Daoy (cell line): ENCODE data around the gene HAPLN2. TPM values are rescaled to one million over a fixed set of nuclear protein-coding genes. Genes with fewer than 3 reads are reported as not detected.
"Not testable (repeated sequence)": the region's sequence is repeated elsewhere in the genome, so short reads cannot be mapped to it uniquely, and the experiment has no call there.

Source experiments
- DNase-seq: peaks from one replicate; pipeline ENCODE4 v3.0.0-alpha.2; 2015; ENCODE audit warnings: low read depth
- total RNA-seq: library from RNA; depleted of rRNA; stranded (reverse); fragments of >200 nt; shearing (Covaris generic); gene quantifications from 2 replicates; pipeline ENCODE4 v1.2.3, GENCODE V29; 2014

HAPLN2 gene
- total RNA-seq, 1 experiment from 2014 or later = 0.23 TPM

GRCh38 chr1:156591432-156592157 is 27.6 kb upstream of the HAPLN2 start, which contains the start of gene NAXE:
Gene NAXE, plus strand, starts transcription at chr1:156591776. Its CDS starts 29 bp downstream, at chr1:156591805.
- DNase-seq = peak; percentile 87

- peak; percentile 24 for DNase-seq
Measured at GRCh38 chr1:156592158-156592909, 26.9 kb upstream of the HAPLN2 start.

- DNase-seq = no peak
Measured at GRCh38 chr1:156592910-156593660, 26.1 kb upstream of the HAPLN2 start.

- no peak for DNase-seq
Measured at GRCh38 chr1:156593661-156593989, 25.6 kb upstream of the HAPLN2 start.

GRCh38 chr1:156594190-156594589 is 25.0 kb upstream of the HAPLN2 start:
- DNase-seq = no peak

GRCh38 chr1:156595016-156595415 is 24.2 kb upstream of the HAPLN2 start:
- DNase-seq = no peak

GRCh38 chr1:156596426-156596825 is 22.8 kb upstream of the HAPLN2 start:
- DNase-seq = no peak

GRCh38 chr1:156598125-156598524 is 21.1 kb upstream of the HAPLN2 start:
- no peak for DNase-seq

GRCh38 chr1:156598731-156599432 is 20.3 kb upstream of the HAPLN2 start:
- no peak for DNase-seq

- DNase-seq = peak; percentile 18
Measured at GRCh38 chr1:156599811-156600210, 19.4 kb upstream of the HAPLN2 start.

- peak; percentile 13 for DNase-seq
Measured at GRCh38 chr1:156600733-156601121, 18.5 kb upstream of the HAPLN2 start.

- peak; percentile 87 for DNase-seq
Measured at GRCh38 chr1:156601122-156601830, 17.9 kb upstream of the HAPLN2 start, which contains the start of gene GPATCH4. Gene GPATCH4, minus strand, starts transcription at chr1:156601479.

- DNase-seq = peak; percentile 42
Measured at GRCh38 chr1:156601892-156602291, 17.3 kb upstream of the HAPLN2 start.

GRCh38 chr1:156602557-156602993 is 16.6 kb upstream of the HAPLN2 start:
- DNase-seq = peak; percentile 25

- DNase-seq = not testable (repeated sequence)
Measured at GRCh38 chr1:156607344-156607743, 11.9 kb upstream of the HAPLN2 start.

- DNase-seq = peak; percentile 75
Measured at GRCh38 chr1:156608036-156608674, 11.1 kb upstream of the HAPLN2 start.

GRCh38 chr1:156608981-156609380 is 10.2 kb upstream of the HAPLN2 start:
- no peak for DNase-seq

- DNase-seq = not testable (repeated sequence)
Measured at GRCh38 chr1:156610072-156610471, 9.1 kb upstream of the HAPLN2 start.

- DNase-seq = no peak
Measured at GRCh38 chr1:156612666-156613065, 6.5 kb upstream of the HAPLN2 start.

GRCh38 chr1:156615946-156616345 is 3.3 kb upstream of the HAPLN2 start:
- DNase-seq = no peak
